Posterior cingulate gyrus (tissue), 11 donors: ENCODE results near the gene BIN1.

Experiments
- DNase-seq, 10 donors: peaks; one replicate each; pipeline versions ENCODE4 v3.0.0 to v3.0.0-alpha.2; 2020 to 2021; ENCODE audit warnings: mixed read lengths in 3 of 10
- intact Hi-C: fragments of 100-400 bp; cut with DNase I; formaldehyde crosslinking; loops from one replicate; pipeline ENCODE4 v1.15.1; 2023

BIN1 gene

GRCh38 chr2:127094509-127095366 is 12.2 kb downstream of the BIN1 start:
- DNase-seq, result peak in 6 of 10 donors; percentile 59 to 93 (median 72)
- intact Hi-C loops, result no loop called here

- peak in 3 of 10 donors; percentile 5 to 66 (median 24) for DNase-seq
- intact Hi-C loops, result no loop called here
Measured at GRCh38 chr2:127093648-127094210, 13.2 kb downstream of the BIN1 start.

GRCh38 chr2:127092901-127093516 is 13.9 kb downstream of the BIN1 start:
- peak in 2 of 10 donors; percentile 5 to 48 for DNase-seq

GRCh38 chr2:127092306-127092705 is 14.6 kb downstream of the BIN1 start:
- intact Hi-C loops, result no loop called here
- peak in 4 of 10 donors; percentile 6 to 72 (median 14) for DNase-seq

More at GRCh38 chr2:127092901-127093516, 13.9 kb downstream of the BIN1 start:
- intact Hi-C loops, result no loop called here

GRCh38 chr2:127091886-127092285 is 15.1 kb downstream of the BIN1 start:
- peak in 2 of 10 donors; percentile 0 to 29 for DNase-seq
- intact Hi-C loops, result no loop called here

GRCh38 chr2:127091148-127091547 is 15.8 kb downstream of the BIN1 start:
- intact Hi-C loops, result no loop called here
- DNase-seq, result peak in 1 of 10 donors; percentile 69

GRCh38 chr2:127090281-127091120 is 16.5 kb downstream of the BIN1 start:
- intact Hi-C loops, result no loop called here
- DNase-seq, result no peak

GRCh38 chr2:127089478-127090235 is 17.3 kb downstream of the BIN1 start:
- intact Hi-C loops, result loop anchor here (5.0 kb wide), 1 partner anchor 188 kb away; no protein-coding TSS in a partner anchor
- no peak for DNase-seq

- intact Hi-C loops, result loop anchor here (5.0 kb wide), 1 partner anchor 189 kb away; no protein-coding TSS in a partner anchor
- no peak for DNase-seq
Measured at GRCh38 chr2:127088706-127089105, 18.2 kb downstream of the BIN1 start.

- DNase-seq, result no peak
- intact Hi-C loops, result loop anchor here (5.0 kb wide), 1 partner anchor 189 kb away; no protein-coding TSS in a partner anchor
Measured at GRCh38 chr2:127087791-127088495, 19.0 kb downstream of the BIN1 start.

GRCh38 chr2:127086990-127087790 is 19.8 kb downstream of the BIN1 start:
- intact Hi-C loops, result loop anchor here (5.0 kb wide), 1 partner anchor 190 kb away; no protein-coding TSS in a partner anchor
- peak in 1 of 10 donors; percentile 85 for DNase-seq

GRCh38 chr2:127085317-127085681 is 21.7 kb downstream of the BIN1 start:
- intact Hi-C loops, result loop anchor here (5.0 kb wide), 1 partner anchor 192 kb away; no protein-coding TSS in a partner anchor
- DNase-seq, result peak in 3 of 10 donors; percentile 24 to 92 (median 47)

- intact Hi-C loops, result loop anchor here (5.0 kb wide), 1 partner anchor 193 kb away; no protein-coding TSS in a partner anchor
- no peak for DNase-seq
Measured at GRCh38 chr2:127084611-127085316, 22.2 kb downstream of the BIN1 start.

GRCh38 chr2:127083819-127084503 is 23.0 kb downstream of the BIN1 start:
- intact Hi-C loops, result no loop called here
- DNase-seq, result peak; percentile 63 to 96 (median 76)

GRCh38 chr2:127082974-127083373 is 24.0 kb downstream of the BIN1 start:
- DNase-seq, result no peak
- intact Hi-C loops, result no loop called here

GRCh38 chr2:127081826-127082633 is 24.9 kb downstream of the BIN1 start:
- intact Hi-C loops, result no loop called here
- DNase-seq, result peak in 7 of 10 donors; percentile 57 to 96 (median 73)
